ENCODE results near the gene ASIC1. TPM values are rescaled to one million over a fixed set of nuclear protein-coding genes. Genes with fewer than 3 reads are reported as not detected.

The ASIC1 gene
- total RNA-seq, 1 donor from 2014 or later = not detected

DNA sequence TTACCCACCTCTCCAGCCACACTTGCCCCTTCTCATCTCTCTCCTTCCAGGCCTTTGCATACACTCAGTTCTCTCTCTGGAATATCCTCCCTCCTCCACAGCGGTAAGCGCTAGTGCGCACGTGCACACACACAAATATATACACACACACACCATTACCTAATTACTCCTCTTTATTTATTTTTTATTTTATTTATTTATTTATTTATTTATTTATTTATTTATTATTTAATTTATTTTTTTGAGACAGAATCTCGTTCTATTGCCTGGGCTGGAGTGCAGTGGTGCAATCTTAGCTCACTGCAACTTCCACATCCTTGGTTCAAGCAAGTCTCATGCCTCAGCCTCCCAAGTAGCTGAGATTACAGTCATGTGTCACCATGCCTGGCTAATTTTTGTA, 11.7 kb downstream of the ASIC1 start:
- ATAC-seq (ENCODE audit: low read depth) = no peak

DNA sequence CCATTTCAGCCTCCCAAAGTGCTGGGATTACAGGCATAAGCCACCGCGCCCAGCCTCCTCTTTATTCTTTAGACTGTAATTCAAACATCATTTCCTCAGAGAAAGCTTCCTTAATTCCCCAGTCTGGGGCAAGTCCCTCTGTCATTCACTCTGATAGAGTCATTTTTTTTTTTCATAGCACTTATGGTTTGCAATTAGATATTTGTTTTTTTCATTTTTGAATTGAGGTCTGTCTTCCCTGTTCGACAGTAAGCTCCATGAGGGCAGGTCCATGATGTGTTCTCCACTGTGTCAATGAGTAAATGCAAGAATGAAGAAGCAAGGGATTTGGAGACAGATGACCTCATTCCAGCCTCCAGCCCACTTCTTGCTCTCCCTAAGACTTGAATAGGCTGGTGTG, 12.1 kb downstream of the ASIC1 start:
- Mint-ChIP-seq H3K27ac (no peak overlapping the region), H3K4me3 (no peak overlapping the region), H3K9me3 (no peaks in the 10 kb centered on the region), H3K27me3 (peaks cover 11% of the 10 kb centered on the region), H3K4me1 (peaks cover 4% of the 10 kb centered on the region), H3K36me3 (ENCODE audit: low read depth) (no peaks in the 10 kb centered on the region)
- intact Hi-C loops (cut with micrococcal nuclease) = no loop called here
- TF ChIP-seq, protein P1, sequence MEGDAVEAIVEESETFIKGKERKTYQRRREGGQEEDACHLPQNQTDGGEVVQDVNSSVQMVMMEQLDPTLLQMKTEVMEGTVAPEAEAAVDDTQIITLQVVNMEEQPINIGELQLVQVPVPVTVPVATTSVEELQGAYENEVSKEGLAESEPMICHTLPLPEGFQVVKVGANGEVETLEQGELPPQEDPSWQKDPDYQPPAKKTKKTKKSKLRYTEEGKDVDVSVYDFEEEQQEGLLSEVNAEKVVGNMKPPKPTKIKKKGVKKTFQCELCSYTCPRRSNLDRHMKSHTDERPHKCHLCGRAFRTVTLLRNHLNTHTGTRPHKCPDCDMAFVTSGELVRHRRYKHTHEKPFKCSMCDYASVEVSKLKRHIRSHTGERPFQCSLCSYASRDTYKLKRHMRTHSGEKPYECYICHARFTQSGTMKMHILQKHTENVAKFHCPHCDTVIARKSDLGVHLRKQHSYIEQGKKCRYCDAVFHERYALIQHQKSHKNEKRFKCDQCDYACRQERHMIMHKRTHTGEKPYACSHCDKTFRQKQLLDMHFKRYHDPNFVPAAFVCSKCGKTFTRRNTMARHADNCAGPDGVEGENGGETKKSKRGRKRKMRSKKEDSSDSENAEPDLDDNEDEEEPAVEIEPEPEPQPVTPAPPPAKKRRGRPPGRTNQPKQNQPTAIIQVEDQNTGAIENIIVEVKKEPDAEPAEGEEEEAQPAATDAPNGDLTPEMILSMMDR (IDR thresholded peaks at IDR 0.05) = no peak
- no peak for ATAC-seq (ENCODE audit: low read depth)
- POLR2A ChIA-PET = interaction anchor here (1.0 kb wide), 1 partner anchor 45 kb away, joined by 3 read pairs; no protein-coding TSS in a partner anchor
- DNase-seq = no peak
- CTCF ChIA-PET = interaction anchor here (0.6 to 7.6 kb wide), 9 partner anchors 9 to 223 kb away, joined by 3 to 73 read pairs (median 5); no protein-coding TSS in a partner anchor

More for the DNA sequence above, 11.7 kb downstream of the ASIC1 start:
- TF ChIP-seq, protein P1 (IDR thresholded peaks at IDR 0.05) = no peak
- H3K27ac Mint-ChIP-seq = no peak overlapping the region
- ChIA-PET CTCF (interaction anchor here (0.6 to 7.6 kb wide), 10 partner anchors 8 to 224 kb away, joined by 3 to 73 read pairs (median 5); no protein-coding TSS in a partner anchor), POLR2A (interaction anchor here (0.6 to 1.0 kb wide), 2 partner anchors 45 to 1161 kb away, joined by 3 read pairs; no protein-coding TSS in a partner anchor)
- peaks cover 13% of the 10 kb centered on the region for H3K27me3 Mint-ChIP-seq
- intact Hi-C loops (cut with micrococcal nuclease) = no loop called here
- no peaks in the 10 kb centered on the region for H3K36me3 Mint-ChIP-seq (ENCODE audit: low read depth)
- H3K9me3 Mint-ChIP-seq = no peaks in the 10 kb centered on the region
- H3K4me1 Mint-ChIP-seq = peaks cover 4% of the 10 kb centered on the region
- no peak for DNase-seq
- no peak overlapping the region for H3K4me3 Mint-ChIP-seq

DNA sequence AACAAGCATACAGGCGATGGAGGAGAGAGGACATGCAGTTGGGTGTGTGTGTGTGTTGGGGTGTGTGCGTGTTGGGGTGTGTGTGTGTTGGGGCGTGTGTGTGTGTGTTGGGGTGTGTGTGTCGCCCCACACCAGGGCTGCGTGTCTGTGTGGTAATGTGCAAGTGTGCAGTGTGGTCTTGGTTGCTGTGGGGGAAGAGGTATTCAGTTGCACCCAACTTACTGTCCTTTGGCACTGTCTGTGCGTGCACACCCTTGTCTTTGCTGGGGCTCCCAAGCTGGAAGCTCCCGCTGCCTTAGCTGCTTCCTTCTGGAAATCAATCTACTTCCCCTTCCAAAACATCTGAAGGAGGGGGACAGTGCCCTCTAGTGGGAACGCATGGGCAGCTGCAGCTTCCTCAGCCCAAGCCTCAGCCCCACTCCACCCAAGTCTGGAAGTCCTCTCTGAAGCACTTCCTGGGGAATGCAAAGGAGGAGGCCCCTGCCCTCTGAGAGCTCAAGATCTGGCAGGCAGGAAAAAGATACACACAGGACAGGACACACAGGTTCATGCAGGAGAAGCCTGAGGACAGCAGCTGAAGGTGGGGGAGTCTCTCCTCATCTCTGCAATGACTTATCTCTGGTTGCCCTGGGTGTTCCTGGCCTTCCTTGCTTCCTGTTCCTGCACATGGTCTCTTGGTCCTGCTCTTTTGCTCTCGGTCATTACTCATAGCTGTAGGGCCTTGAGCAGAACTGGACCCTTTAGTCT, 13.1 kb downstream of the ASIC1 start:
- Mint-ChIP-seq H3K4me3 (no peak overlapping the region), H3K9me3 (no peaks in the 10 kb centered on the region), H3K4me1 (peaks cover 4% of the 10 kb centered on the region), H3K27ac (no peak overlapping the region), H3K36me3 (ENCODE audit: low read depth) (no peaks in the 10 kb centered on the region), H3K27me3 (peaks cover 11% of the 10 kb centered on the region)
- TF ChIP-seq, protein P1 (IDR thresholded peaks at IDR 0.05) = peak; percentile 40
- DNase-seq (peak; percentile 53), ATAC-seq (ENCODE audit: low read depth) (peak; percentile 58)
- ChIA-PET CTCF (interaction anchor here (0.6 to 7.6 kb wide), 16 partner anchors 9 to 127 kb away, joined by 3 to 73 read pairs (median 4); partner anchors contain the start of genes CERS5, COX14 and GPD1), POLR2A (interaction anchor here (1.4 kb wide), 1 partner anchor 103 kb away, joined by 4 read pairs; no protein-coding TSS in a partner anchor)
- intact Hi-C loops (cut with micrococcal nuclease) = loop anchor here (1.0 to 10.0 kb wide), 4 partner anchors 33 to 564 kb away; no protein-coding TSS in a partner anchor

DNA sequence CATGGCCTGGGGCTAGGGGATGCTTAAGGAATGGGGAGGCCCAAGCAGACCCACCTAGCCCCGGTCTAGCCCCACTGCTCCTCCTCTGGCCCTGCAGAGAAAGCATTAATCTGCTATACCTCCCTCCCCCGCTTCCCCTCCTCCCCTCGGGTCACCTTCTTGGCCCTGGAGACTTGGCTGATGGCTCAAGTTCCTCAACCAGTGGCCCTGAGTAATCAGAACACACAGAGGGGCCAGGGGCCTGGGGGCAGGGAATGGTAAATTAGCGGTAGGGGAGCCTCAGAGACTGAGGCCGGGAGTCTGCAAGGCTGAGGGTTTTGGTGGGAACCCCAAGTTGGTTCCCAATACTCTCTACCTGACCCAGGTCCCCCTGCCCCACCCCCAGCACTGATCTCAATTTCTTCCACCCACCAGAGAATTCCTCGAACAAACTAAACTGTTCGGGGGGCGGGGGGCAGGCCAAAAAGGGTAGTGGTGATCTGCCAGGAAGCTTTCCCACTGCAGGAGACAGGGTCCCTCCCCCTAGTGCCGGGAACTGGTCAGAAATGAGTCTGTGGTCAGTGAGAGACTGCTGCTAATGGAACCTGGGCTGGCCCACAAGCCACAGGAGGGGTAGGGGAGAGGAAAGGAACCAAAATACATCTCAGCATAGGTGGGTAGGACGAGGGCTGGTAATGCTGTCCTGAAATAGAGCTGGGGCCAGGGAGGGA, 15.0 kb downstream of the ASIC1 start:
- H3K4me1 Mint-ChIP-seq = peaks cover 4% of the 10 kb centered on the region
- TF ChIP-seq, protein P1 (IDR thresholded peaks at IDR 0.05) = no peak
- ChIA-PET CTCF (interaction anchor here (1.4 to 3.7 kb wide), 3 partner anchors 95 to 105 kb away, joined by 3 to 37 read pairs (median 9); partner anchors contain the start of gene CERS5), POLR2A (interaction anchor here (0.6 kb wide), 1 partner anchor 837 kb away, joined by 4 read pairs; no protein-coding TSS in a partner anchor)
- DNase-seq (no peak), ATAC-seq (ENCODE audit: low read depth) (no peak)
- H3K4me3 Mint-ChIP-seq = no peak overlapping the region
- H3K27me3 Mint-ChIP-seq = peaks cover 11% of the 10 kb centered on the region
- H3K36me3 Mint-ChIP-seq (ENCODE audit: low read depth) = no peaks in the 10 kb centered on the region
- intact Hi-C loops (cut with micrococcal nuclease) = loop anchor here (5.0 to 10.0 kb wide), 3 partner anchors 35 to 562 kb away; no protein-coding TSS in a partner anchor
- no peaks in the 10 kb centered on the region for H3K9me3 Mint-ChIP-seq
- no peak overlapping the region for H3K27ac Mint-ChIP-seq

Measured in activated B cell treated with CpG ODN at 0.5 μM for 24 hours (primary cell).